HEK293 (cell line): ENCODE results near the gene SH3RF3.

Source experiments
- CTCF ChIA-PET: fragments of 350-600 bp; formaldehyde crosslinking; extraction: SDS; loops from one replicate; lab custom pipeline; 2021; ENCODE audit warnings: antibody characterized with exemption; lab: Yijun Ruan, JAX
- POLR2A ChIA-PET: fragments of 300-600 bp; formaldehyde crosslinking; extraction: SDS; loops from one replicate; lab custom pipeline; 2020; ENCODE audit warnings: antibody characterized with exemption, inconsistent platforms; lab: Yijun Ruan, JAX
- H3K27ac ChIP-seq: fragments of 200-500 bp; sonication (Bioruptor generic); 2 replicates; pipeline ENCODE4 v1.5.1; 2014; ENCODE audit warnings: low read depth, low read length, control low read depth, inconsistent platforms; ENCODE audit errors: extremely low read depth
- H3K36me3 ChIP-seq, 2 experiments: fragments of 200-500 bp in 1 of 2; sonication (Bioruptor generic) in 1 of 2; 1 replicate in 1 of 2; 2 replicates in 1 of 2; pipeline ENCODE4 v1.5.1; 2014 to 2017; ENCODE audit warnings: inconsistent platforms in 2 of 2, low read length in 2 of 2; ENCODE audit not compliant: control insufficient read depth in 2 of 2, insufficient read depth in 1 of 2
- H3K4me1 ChIP-seq: fragments of 200-500 bp; sonication (Bioruptor generic); 2 replicates; pipeline ENCODE4 v1.5.1; 2014; ENCODE audit warnings: mild to moderate bottlenecking, low read length, inconsistent platforms; ENCODE audit not compliant: control insufficient read depth, insufficient read depth
- H3K4me3 ChIP-seq: 2 replicates; pipeline ENCODE4 v1.5.1; 2011; ENCODE audit warnings: low read depth, mild to moderate bottlenecking, control low read depth, low read length, moderate library complexity
- H3K9me3 ChIP-seq: fragments of 200-500 bp; sonication (Bioruptor generic); 2 replicates; pipeline ENCODE4 v1.5.1; 2014; ENCODE audit warnings: low read depth, low read length, inconsistent platforms; ENCODE audit not compliant: control insufficient read depth, insufficient read depth
- HOXC10 ChIP-seq: sonication (generic); formaldehyde crosslinking; IDR thresholded peaks from 2 replicates; pipeline ENCODE4 v1.8.1; 2023; ENCODE audit warnings: mild to moderate bottlenecking, missing genetic modification reagents
- KLF8 ChIP-seq: fragments of 450-650 bp; formaldehyde crosslinking; IDR thresholded peaks from 2 replicates; pipeline ENCODE4 v1.5.1; 2016; ENCODE audit warnings: missing biosample characterization, missing genetic modification characterization
- TSHZ1 ChIP-seq: fragments of 450-650 bp; formaldehyde crosslinking; IDR thresholded peaks from 2 replicates; pipeline ENCODE4 v1.5.1; 2016; ENCODE audit warnings: missing biosample characterization, missing genetic modification characterization, borderline replicate concordance
- ZBTB10 ChIP-seq: fragments of 450-650 bp; formaldehyde crosslinking; IDR thresholded peaks from 2 replicates; pipeline ENCODE4 v1.5.1; 2016; ENCODE audit warnings: missing biosample characterization, missing genetic modification characterization
- ZBTB11 ChIP-seq: fragments of 450-650 bp; formaldehyde crosslinking; conservative IDR thresholded peaks from 2 replicates; pipeline ENCODE4 v1.5.1; 2016; ENCODE audit warnings: low read depth, missing biosample characterization, missing genetic modification characterization
- ZNF239 ChIP-seq: fragments of 450-650 bp; formaldehyde crosslinking; IDR thresholded peaks from 2 replicates; pipeline ENCODE4 v1.5.1; 2016; ENCODE audit warnings: missing biosample characterization, missing genetic modification characterization
- ZNF280D ChIP-seq: fragments of 450-650 bp; formaldehyde crosslinking; IDR thresholded peaks from 2 replicates; pipeline ENCODE4 v1.5.1; 2016; ENCODE audit warnings: missing biosample characterization, missing genetic modification characterization
- ZNF354C ChIP-seq: fragments of 450-650 bp; formaldehyde crosslinking; IDR thresholded peaks from 2 replicates; pipeline ENCODE4 v1.5.1; 2016; ENCODE audit warnings: missing biosample characterization, missing genetic modification characterization, low read depth, borderline replicate concordance
- ZNF391 ChIP-seq: fragments of 450-650 bp; formaldehyde crosslinking; IDR thresholded peaks from 2 replicates; pipeline ENCODE4 v1.5.1; 2016; ENCODE audit warnings: low read depth, missing biosample characterization, missing genetic modification characterization, borderline replicate concordance
- ZNF514 ChIP-seq: fragments of 450-650 bp; formaldehyde crosslinking; IDR thresholded peaks from 2 replicates; pipeline ENCODE4 v1.5.1; 2016; ENCODE audit warnings: missing biosample characterization, missing genetic modification characterization
- ZNF518A ChIP-seq: fragments of 450-650 bp; formaldehyde crosslinking; conservative IDR thresholded peaks from 2 replicates; pipeline ENCODE4 v1.5.1; 2016; ENCODE audit warnings: low read depth, missing biosample characterization, missing genetic modification characterization
- ZNF560 ChIP-seq: fragments of 450-650 bp; formaldehyde crosslinking; IDR thresholded peaks from 2 replicates; pipeline ENCODE4 v1.5.1; 2017; ENCODE audit warnings: missing biosample characterization, missing genetic modification characterization, borderline replicate concordance
- ZNF785 ChIP-seq: fragments of 450-650 bp; formaldehyde crosslinking; IDR thresholded peaks from 2 replicates; pipeline ENCODE4 v1.5.1; 2016; ENCODE audit warnings: missing biosample characterization, missing genetic modification characterization

Gene SH3RF3

GRCh38 chr2:109147405-109147804, 18.4 kb downstream of the SH3RF3 start:
- CTCF ChIA-PET: interaction anchor here (0.5 to 0.7 kb wide), 2 partner anchors 15 to 587 kb away, joined by 3 read pairs; no protein-coding TSS in a partner anchor

GRCh38 chr2:109148117-109148746, 19.2 kb downstream of the SH3RF3 start:
- TF ChIP-seq ZNF560 (tag by site-specific recombination) (no peak), ZNF391 (no peak), ZNF239 (tag by site-specific recombination) (no peak), ZBTB11 (tag by site-specific recombination) (no peak), ZNF518A (tag by site-specific recombination) (no peak), ZNF514 (no peak), ZNF280D (tag by site-specific recombination) (no peak), TSHZ1 (no peak), ZNF785 (no peak), ZBTB10 (tag by site-specific recombination) (no peak)
- ChIA-PET POLR2A (no interaction called here), CTCF (no interaction called here)
- Histone ChIP-seq H3K9me3 (no peaks in the 10 kb centered on the region), H3K4me3 (no peak overlapping the region), H3K36me3 (no peaks in the 10 kb centered on the region), H3K27ac (no peak overlapping the region), H3K4me1 (no peaks in the 10 kb centered on the region; the same call in 1 of the 2 replicates)

More at GRCh38 chr2:109147405-109147804, 18.4 kb downstream of the SH3RF3 start:
- Histone ChIP-seq H3K36me3 (no peaks in the 10 kb centered on the region), H3K4me1 (no peaks in the 10 kb centered on the region; the same call in 1 of the 2 replicates), H3K9me3 (no peaks in the 10 kb centered on the region), H3K27ac (no peak overlapping the region), H3K4me3 (no peak overlapping the region)
- POLR2A ChIA-PET: no interaction called here
- TF ChIP-seq KLF8 (tag by site-specific recombination) (no peak), ZNF354C (tag by site-specific recombination) (no peak), HOXC10 (CRISPR knock-in tag) (no peak)
- TF ChIP-seq, all 188 proteins: peak for 0
